Activated CD8-positive, alpha-beta memory T cell treated with anti-CD3 and anti-CD28 coated beads, Interleukin-2, amount 50 U/mL, for 1 hour (primary cell): ENCODE data around the gene ANO4.

ENCODE experiments used
- DNase-seq: peaks from one replicate; pipeline ENCODE4 v3.0.0-alpha.2; 2020; ENCODE audit errors: extremely low read depth

Gene ANO4

GRCh38 chr12:100991102-100991501, 196.5 kb downstream of the ANO4 start:
- no peak for DNase-seq

- DNase-seq, result no peak
Observed at GRCh38 chr12:100992194-100992593, 197.6 kb downstream of the ANO4 start.

GRCh38 chr12:100993916-100994450, 199.4 kb downstream of the ANO4 start:
- DNase-seq, result no peak

- no peak for DNase-seq
Observed at GRCh38 chr12:100995201-100995600, 200.6 kb downstream of the ANO4 start.

- DNase-seq, result no peak
Observed at GRCh38 chr12:100995771-100996170, 201.2 kb downstream of the ANO4 start.

- DNase-seq, result no peak
Observed at GRCh38 chr12:101001669-101002068, 207.1 kb downstream of the ANO4 start.

- no peak for DNase-seq
Observed at GRCh38 chr12:101002696-101003419, 208.3 kb downstream of the ANO4 start.

GRCh38 chr12:101004898-101005297, 210.3 kb downstream of the ANO4 start:
- DNase-seq, result no peak

- DNase-seq, result no peak
Observed at GRCh38 chr12:101009274-101009673, 214.7 kb downstream of the ANO4 start.

- no peak for DNase-seq
Observed at GRCh38 chr12:101010896-101011295, 216.3 kb downstream of the ANO4 start.

GRCh38 chr12:101013993-101014392, 219.4 kb downstream of the ANO4 start:
- DNase-seq, result no peak

GRCh38 chr12:101015044-101015443, 220.5 kb downstream of the ANO4 start:
- DNase-seq, result no peak

GRCh38 chr12:101018540-101018939, 224.0 kb downstream of the ANO4 start:
- DNase-seq, result no peak

GRCh38 chr12:101019201-101019600, 224.6 kb downstream of the ANO4 start:
- DNase-seq, result no peak

GRCh38 chr12:101019667-101020066, 225.1 kb downstream of the ANO4 start:
- DNase-seq, result no peak

GRCh38 chr12:101021442-101021841, 226.9 kb downstream of the ANO4 start:
- DNase-seq, result no peak

GRCh38 chr12:101021911-101022388, 227.4 kb downstream of the ANO4 start:
- DNase-seq, result no peak

- DNase-seq, result no peak
Observed at GRCh38 chr12:101027200-101027599, 232.6 kb downstream of the ANO4 start.

GRCh38 chr12:101027816-101028215, 233.2 kb downstream of the ANO4 start:
- DNase-seq, result no peak

- no peak for DNase-seq
Observed at GRCh38 chr12:101038289-101038871, 243.8 kb downstream of the ANO4 start.

GRCh38 chr12:101039848-101040531, 245.4 kb downstream of the ANO4 start:
- DNase-seq, result no peak

- DNase-seq, result no peak
Observed at GRCh38 chr12:101040936-101041335, 246.4 kb downstream of the ANO4 start.

GRCh38 chr12:101042211-101042610, 247.6 kb downstream of the ANO4 start:
- no peak for DNase-seq
